ENCODE data around the gene RPS6KA6. TPM values are rescaled to one million over a fixed set of nuclear protein-coding genes. Genes with fewer than 3 reads are reported as not detected.

The RPS6KA6 gene
- total RNA-seq, 1 donor from 2014 or later = 0.51 TPM

DNA sequence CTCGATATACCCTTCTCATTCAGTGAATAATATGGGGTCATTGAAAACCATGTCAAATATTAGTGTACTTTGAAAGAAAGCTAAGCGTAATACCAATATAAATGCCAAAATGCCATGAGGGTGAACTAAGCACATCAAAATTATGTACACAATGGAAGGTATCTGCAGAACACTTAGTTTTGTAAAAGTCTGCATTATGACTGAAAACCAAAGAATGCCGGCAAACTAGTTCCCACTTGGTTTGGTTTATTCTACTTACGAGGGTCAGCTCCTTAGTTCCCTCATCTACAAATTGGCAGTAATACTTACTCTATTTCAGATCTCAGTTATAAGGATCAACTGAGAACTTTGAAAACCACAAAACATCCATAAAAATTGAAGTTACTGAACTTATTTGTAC, 27.3 kb downstream of the RPS6KA6 start:
- ChIA-PET POLR2A (no interaction called here), CTCF (no interaction called here)
- Mint-ChIP-seq H3K27ac (no peak overlapping the region), H3K4me1 (no peaks in the 10 kb centered on the region), H3K9me3 (no peaks in the 10 kb centered on the region), H3K4me3 (no peak overlapping the region), H3K36me3 (ENCODE audit: low read depth) (no peaks in the 10 kb centered on the region), H3K27me3 (no peaks in the 10 kb centered on the region)
- intact Hi-C loops (cut with micrococcal nuclease) = no loop called here
- DNase-seq = no peak
- no peak for ATAC-seq (ENCODE audit: low read depth)
- TF ChIP-seq, protein P1, sequence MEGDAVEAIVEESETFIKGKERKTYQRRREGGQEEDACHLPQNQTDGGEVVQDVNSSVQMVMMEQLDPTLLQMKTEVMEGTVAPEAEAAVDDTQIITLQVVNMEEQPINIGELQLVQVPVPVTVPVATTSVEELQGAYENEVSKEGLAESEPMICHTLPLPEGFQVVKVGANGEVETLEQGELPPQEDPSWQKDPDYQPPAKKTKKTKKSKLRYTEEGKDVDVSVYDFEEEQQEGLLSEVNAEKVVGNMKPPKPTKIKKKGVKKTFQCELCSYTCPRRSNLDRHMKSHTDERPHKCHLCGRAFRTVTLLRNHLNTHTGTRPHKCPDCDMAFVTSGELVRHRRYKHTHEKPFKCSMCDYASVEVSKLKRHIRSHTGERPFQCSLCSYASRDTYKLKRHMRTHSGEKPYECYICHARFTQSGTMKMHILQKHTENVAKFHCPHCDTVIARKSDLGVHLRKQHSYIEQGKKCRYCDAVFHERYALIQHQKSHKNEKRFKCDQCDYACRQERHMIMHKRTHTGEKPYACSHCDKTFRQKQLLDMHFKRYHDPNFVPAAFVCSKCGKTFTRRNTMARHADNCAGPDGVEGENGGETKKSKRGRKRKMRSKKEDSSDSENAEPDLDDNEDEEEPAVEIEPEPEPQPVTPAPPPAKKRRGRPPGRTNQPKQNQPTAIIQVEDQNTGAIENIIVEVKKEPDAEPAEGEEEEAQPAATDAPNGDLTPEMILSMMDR (IDR thresholded peaks at IDR 0.05) = no peak

DNA sequence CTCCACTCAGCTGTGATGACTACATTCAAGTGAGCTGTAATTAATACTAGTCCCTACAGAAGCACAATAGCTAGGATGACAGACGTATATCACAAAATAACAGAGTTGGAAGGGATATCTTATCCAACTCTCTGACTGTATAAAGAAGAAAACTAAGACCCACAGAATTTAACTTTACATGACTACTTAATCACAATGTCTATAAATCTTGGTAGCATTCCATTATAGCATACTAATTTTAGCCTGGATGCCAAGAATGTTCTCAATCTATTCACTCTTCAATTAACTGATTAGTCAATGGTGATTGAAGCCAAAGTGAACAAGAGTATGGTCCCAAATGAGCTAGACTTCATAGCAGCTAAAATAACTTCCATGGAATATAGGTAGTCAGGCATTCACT, 31.2 kb downstream of the RPS6KA6 start:
- CTCF ChIA-PET = no interaction called here

DNA sequence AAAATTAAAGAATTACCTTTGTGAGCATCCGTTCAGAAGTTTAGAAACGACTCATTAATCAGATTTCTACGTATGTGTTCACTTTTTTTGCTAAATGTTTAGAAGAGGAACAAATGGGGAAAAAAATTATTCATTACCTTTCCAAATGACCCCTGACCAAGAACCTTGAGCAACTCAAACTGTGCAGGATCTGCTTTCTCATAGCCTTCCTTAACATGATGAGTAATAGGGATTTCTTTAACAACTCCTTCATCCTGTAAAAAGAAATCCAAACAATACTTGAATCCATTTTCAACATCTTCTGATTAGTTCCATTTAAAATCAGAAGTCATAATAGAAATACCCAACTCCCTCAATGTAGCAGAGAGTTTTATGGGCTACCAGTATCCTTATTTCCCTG, 32.1 kb downstream of the RPS6KA6 start:
- ATAC-seq (ENCODE audit: low read depth) (no peak), DNase-seq (no peak)
- POLR2A ChIA-PET = no interaction called here
- CTCF ChIA-PET = no interaction called here
- TF ChIP-seq, protein P1 (IDR thresholded peaks at IDR 0.05) = no peak
- no peak overlapping the region for H3K27ac Mint-ChIP-seq
- no peaks in the 10 kb centered on the region for H3K36me3 Mint-ChIP-seq (ENCODE audit: low read depth)
- H3K4me1 Mint-ChIP-seq = no peaks in the 10 kb centered on the region
- no peaks in the 10 kb centered on the region for H3K27me3 Mint-ChIP-seq
- no peak overlapping the region for H3K4me3 Mint-ChIP-seq
- intact Hi-C loops (cut with micrococcal nuclease) = no loop called here
- H3K9me3 Mint-ChIP-seq = no peaks in the 10 kb centered on the region

More for the DNA sequence above, 31.2 kb downstream of the RPS6KA6 start:
- Mint-ChIP-seq H3K4me3 (no peak overlapping the region), H3K27ac (no peak overlapping the region), H3K36me3 (ENCODE audit: low read depth) (no peaks in the 10 kb centered on the region), H3K4me1 (no peaks in the 10 kb centered on the region), H3K9me3 (no peaks in the 10 kb centered on the region), H3K27me3 (no peaks in the 10 kb centered on the region)
- ATAC-seq (ENCODE audit: low read depth) (no peak), DNase-seq (no peak)
- intact Hi-C loops (cut with micrococcal nuclease) = no loop called here
- TF ChIP-seq, protein P1 (IDR thresholded peaks at IDR 0.05) = no peak
- POLR2A ChIA-PET = no interaction called here

DNA sequence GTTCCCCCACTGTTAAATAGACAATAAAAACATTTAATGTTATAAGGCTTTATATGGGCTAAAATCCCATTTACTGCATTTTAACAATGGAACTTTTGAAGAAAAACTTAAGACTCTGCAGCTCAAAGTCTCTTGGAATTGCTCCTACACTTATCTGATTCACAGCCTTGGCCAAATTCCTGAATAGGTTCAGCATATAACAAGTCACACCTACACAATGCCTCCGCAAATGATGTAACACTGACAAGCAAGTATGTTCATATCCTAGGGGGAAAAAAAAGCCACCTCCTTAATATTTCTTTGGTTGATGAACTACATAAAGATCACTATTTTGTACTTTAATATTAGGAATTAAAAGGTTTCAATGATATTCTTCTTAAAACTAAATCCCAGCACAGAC, 34.5 kb downstream of the RPS6KA6 start:
- H3K27ac Mint-ChIP-seq = no peak overlapping the region
- no peak for DNase-seq
- H3K27me3 Mint-ChIP-seq = no peaks in the 10 kb centered on the region
- no peak for ATAC-seq (ENCODE audit: low read depth)
- H3K4me3 Mint-ChIP-seq = no peak overlapping the region
- no peaks in the 10 kb centered on the region for H3K36me3 Mint-ChIP-seq (ENCODE audit: low read depth)
- CTCF ChIA-PET = no interaction called here
- H3K9me3 Mint-ChIP-seq = no peaks in the 10 kb centered on the region
- intact Hi-C loops (cut with micrococcal nuclease) = no loop called here
- TF ChIP-seq, protein P1 (IDR thresholded peaks at IDR 0.05) = no peak
- POLR2A ChIA-PET = no interaction called here
- H3K4me1 Mint-ChIP-seq = no peaks in the 10 kb centered on the region

- H3K4me3 Mint-ChIP-seq = no peak overlapping the region
- DNase-seq = no peak
- ChIA-PET POLR2A (no interaction called here), CTCF (no interaction called here)
- no peaks in the 10 kb centered on the region for H3K27me3 Mint-ChIP-seq
- H3K27ac Mint-ChIP-seq = no peak overlapping the region
- intact Hi-C loops (cut with micrococcal nuclease) = no loop called here
- H3K9me3 Mint-ChIP-seq = no peaks in the 10 kb centered on the region
- no peaks in the 10 kb centered on the region for H3K4me1 Mint-ChIP-seq
- no peaks in the 10 kb centered on the region for H3K36me3 Mint-ChIP-seq (ENCODE audit: low read depth)
- no peak for ATAC-seq (ENCODE audit: low read depth)
- TF ChIP-seq, protein P1 (IDR thresholded peaks at IDR 0.05) = no peak
Observed at GRCh38 chrX:84144991-84145390, 43.0 kb downstream of the RPS6KA6 start.

All from activated B cell treated with CpG ODN at 0.5 μM for 24 hours (primary cell).